Endothelial cell of umbilical vein (primary cell): Measurements from ENCODE around the gene LIMD2.

Source experiments
- JUN ChIP-seq: IDR thresholded peaks from 2 replicates; pipeline ENCODE4 v1.6.1; 2011; ENCODE audit warnings: borderline replicate concordance, low read depth; ENCODE audit not compliant: insufficient read length, insufficient read depth
- POLR2A ChIP-seq: IDR thresholded peaks from 2 replicates; pipeline ENCODE4 v1.6.1; 2012; ENCODE audit warnings: low read depth, mild to moderate bottlenecking, control low read depth, low read length
- POLR2AphosphoS5 ChIP-seq: IDR thresholded peaks from 2 replicates; pipeline ENCODE4 v1.6.1; 2012; ENCODE audit warnings: low read depth, mild to moderate bottlenecking, control low read depth, low read length, moderate library complexity; ENCODE audit not compliant: insufficient read depth
- TF ChIP-seq, protein P1 (sequence below), 2 donors: IDR thresholded peaks; 1 replicate in 1 of 2; 2 replicates in 1 of 2; pipeline ENCODE4 v1.5.1; 2011; ENCODE audit warnings: low read length in 2 of 2, mild to moderate bottlenecking in 2 of 2, moderate library complexity in 2 of 2, control low read depth in 1 of 2, inconsistent platforms in 1 of 2, low read depth in 1 of 2; ENCODE audit not compliant: insufficient read depth in 1 of 2; ENCODE audit errors: extremely low read depth in 1 of 2

DNA sequence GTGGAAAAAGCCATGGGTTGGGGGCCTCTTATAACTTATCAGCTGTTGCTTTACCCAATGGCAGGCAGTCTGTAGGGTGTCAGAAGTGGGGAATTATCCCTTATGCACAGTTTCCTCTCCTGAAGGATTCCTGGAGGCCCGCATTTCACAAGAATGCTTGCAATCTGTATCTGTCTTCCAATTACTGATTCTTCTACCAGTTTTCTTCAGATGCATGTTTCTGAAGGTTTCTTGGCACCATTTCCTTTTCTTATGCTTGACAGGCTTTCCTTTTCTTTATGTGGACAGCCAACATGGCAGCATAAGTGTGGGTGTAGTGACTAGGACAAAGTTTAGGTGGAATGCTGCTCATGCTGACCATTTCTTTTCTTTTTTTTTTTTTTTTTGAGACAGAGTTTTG lies 41.6 kb downstream of the LIMD2 start:
- TF ChIP-seq, protein P1, sequence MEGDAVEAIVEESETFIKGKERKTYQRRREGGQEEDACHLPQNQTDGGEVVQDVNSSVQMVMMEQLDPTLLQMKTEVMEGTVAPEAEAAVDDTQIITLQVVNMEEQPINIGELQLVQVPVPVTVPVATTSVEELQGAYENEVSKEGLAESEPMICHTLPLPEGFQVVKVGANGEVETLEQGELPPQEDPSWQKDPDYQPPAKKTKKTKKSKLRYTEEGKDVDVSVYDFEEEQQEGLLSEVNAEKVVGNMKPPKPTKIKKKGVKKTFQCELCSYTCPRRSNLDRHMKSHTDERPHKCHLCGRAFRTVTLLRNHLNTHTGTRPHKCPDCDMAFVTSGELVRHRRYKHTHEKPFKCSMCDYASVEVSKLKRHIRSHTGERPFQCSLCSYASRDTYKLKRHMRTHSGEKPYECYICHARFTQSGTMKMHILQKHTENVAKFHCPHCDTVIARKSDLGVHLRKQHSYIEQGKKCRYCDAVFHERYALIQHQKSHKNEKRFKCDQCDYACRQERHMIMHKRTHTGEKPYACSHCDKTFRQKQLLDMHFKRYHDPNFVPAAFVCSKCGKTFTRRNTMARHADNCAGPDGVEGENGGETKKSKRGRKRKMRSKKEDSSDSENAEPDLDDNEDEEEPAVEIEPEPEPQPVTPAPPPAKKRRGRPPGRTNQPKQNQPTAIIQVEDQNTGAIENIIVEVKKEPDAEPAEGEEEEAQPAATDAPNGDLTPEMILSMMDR (IDR thresholded peaks at IDR 0.05; ENCODE audit: extremely low read depth in 1 of 2, insufficient read depth in 1 of 2, low read depth in 1 of 2, low read length in 2 of 2) = no peak
- TF ChIP-seq POLR2A (no peak), POLR2AphosphoS5 (no peak), JUN (no peak)
